ENCODE measurements around the gene AKAP8L.

The AKAP8L gene

DNA sequence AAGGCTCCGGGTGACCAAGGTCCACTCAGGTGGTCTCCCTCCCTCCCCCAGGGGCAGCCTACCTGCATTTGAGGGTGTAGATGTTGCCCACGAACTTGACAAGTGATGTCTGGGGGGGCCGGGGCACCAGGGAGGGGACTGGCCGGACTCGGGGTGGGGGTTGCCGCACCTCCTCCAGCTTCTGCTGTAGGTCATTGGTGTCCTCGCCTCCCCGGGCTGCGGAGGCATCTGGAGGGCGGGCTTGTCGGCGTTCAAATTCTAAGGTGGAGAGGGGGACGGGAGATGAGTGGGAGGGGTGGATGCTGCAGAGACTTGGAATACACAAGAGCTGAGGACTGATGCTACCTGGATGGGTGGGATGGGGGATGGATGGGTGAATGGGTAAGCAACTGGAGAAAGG, 5.3 kb upstream of the AKAP8L start:
- Histone ChIP-seq H3K4me3 (replicated peaks; ENCODE audit: low read depth, low read length) (no peak overlapping the region), H3K36me3 (ENCODE audit: control insufficient read depth, insufficient read depth, low read length) (peaks cover 45% of the 10 kb centered on the region), H3K27me3 (replicated peaks; ENCODE audit: control insufficient read depth, insufficient read depth, low read length) (no peaks in the 10 kb centered on the region)
- DNase-seq (ENCODE audit: extremely low read depth, insufficient read length): no peak
- TF ChIP-seq, protein P1, sequence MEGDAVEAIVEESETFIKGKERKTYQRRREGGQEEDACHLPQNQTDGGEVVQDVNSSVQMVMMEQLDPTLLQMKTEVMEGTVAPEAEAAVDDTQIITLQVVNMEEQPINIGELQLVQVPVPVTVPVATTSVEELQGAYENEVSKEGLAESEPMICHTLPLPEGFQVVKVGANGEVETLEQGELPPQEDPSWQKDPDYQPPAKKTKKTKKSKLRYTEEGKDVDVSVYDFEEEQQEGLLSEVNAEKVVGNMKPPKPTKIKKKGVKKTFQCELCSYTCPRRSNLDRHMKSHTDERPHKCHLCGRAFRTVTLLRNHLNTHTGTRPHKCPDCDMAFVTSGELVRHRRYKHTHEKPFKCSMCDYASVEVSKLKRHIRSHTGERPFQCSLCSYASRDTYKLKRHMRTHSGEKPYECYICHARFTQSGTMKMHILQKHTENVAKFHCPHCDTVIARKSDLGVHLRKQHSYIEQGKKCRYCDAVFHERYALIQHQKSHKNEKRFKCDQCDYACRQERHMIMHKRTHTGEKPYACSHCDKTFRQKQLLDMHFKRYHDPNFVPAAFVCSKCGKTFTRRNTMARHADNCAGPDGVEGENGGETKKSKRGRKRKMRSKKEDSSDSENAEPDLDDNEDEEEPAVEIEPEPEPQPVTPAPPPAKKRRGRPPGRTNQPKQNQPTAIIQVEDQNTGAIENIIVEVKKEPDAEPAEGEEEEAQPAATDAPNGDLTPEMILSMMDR (IDR thresholded peaks at IDR 0.05; ENCODE audit: insufficient read depth, low read length, poor library complexity, severe bottlenecking): no peak

DNA sequence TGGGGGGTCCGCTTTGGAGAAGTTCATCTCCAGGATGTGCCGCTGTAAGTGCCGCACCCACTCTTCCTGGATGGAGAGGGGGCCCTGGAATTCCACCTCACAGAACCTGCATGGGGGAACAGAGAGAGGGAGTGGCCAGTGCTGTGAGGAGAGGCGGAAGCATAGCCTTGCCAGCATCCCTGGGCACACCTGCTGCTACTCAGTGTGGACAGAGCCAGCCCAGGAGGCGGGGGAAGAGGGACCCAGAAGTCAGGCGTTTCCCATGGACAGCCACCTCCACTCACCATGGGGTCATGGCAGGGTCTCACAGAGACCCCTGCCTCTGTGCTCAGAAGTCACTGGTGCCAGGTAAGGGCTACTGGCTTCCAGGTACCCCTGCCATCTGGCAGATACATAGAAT, 4.3 kb upstream of the AKAP8L start:
- no peak for DNase-seq (ENCODE audit: extremely low read depth, insufficient read length)
- Histone ChIP-seq H3K4me3 (replicated peaks; ENCODE audit: low read depth, low read length) (no peak overlapping the region), H3K27me3 (replicated peaks; ENCODE audit: control insufficient read depth, insufficient read depth, low read length) (no peaks in the 10 kb centered on the region), H3K36me3 (ENCODE audit: control insufficient read depth, insufficient read depth, low read length) (peaks cover 43% of the 10 kb centered on the region)
- TF ChIP-seq, protein P1 (IDR thresholded peaks at IDR 0.05; ENCODE audit: insufficient read depth, low read length, poor library complexity, severe bottlenecking): no peak

DNA sequence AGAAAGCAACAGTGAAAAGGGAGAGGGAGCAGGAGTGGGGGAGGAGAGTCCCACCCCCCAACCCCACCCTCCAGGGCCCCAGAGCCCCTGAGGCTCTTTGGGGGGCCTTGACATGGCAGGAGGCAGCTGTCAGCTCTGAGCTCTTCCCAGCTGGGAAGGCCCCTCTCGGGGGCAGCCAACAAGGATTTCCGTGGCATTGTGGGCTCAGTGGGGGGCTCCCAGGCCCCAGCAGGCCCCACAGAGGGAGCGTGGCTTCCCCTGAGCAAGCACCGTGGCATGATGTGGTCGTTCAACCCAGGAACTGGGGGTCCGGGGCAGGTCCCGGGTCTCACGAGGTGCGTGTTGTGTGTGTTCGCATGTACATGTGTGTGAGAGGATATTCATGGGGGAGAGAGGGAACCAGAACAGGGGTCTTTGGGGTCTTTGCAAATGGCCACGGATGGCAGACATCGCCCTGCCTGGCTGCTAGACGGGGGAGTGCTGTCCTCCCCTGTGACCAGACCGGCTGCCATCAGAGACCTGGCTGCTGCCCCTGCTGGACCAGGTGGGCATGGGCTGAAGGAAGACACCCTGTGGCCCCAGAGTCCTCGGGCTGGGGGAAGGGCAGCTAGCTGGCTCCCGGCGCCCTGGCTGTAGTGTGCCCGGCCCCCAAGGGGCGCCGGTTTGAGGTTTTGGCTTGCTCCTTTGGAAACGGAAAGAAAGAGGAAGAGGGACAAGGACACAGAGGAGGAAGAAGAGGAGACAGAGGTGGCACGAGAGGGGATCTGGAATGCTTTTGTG, 3.7 kb upstream of the AKAP8L start:
- Histone ChIP-seq H3K27me3 (replicated peaks; ENCODE audit: control insufficient read depth, insufficient read depth, low read length) (no peaks in the 10 kb centered on the region), H3K36me3 (ENCODE audit: control insufficient read depth, insufficient read depth, low read length) (peaks cover 39% of the 10 kb centered on the region), H3K4me3 (replicated peaks; ENCODE audit: low read depth, low read length) (no peak overlapping the region)
- TF ChIP-seq, protein P1 (IDR thresholded peaks at IDR 0.05; ENCODE audit: insufficient read depth, low read length, poor library complexity, severe bottlenecking): no peak
- DNase-seq (ENCODE audit: extremely low read depth, insufficient read length): no peak

GRCh38 chr19:15421721-15422260, 3.0 kb upstream of the AKAP8L start:
- Histone ChIP-seq H3K36me3 (ENCODE audit: control insufficient read depth, insufficient read depth, low read length) (peaks cover 33% of the 10 kb centered on the region), H3K4me3 (replicated peaks; ENCODE audit: low read depth, low read length) (no peak overlapping the region), H3K27me3 (replicated peaks; ENCODE audit: control insufficient read depth, insufficient read depth, low read length) (no peaks in the 10 kb centered on the region)
- TF ChIP-seq, protein P1 (IDR thresholded peaks at IDR 0.05; ENCODE audit: insufficient read depth, low read length, poor library complexity, severe bottlenecking): no peak
- DNase-seq (ENCODE audit: extremely low read depth, insufficient read length): no peak

GRCh38 chr19:15421136-15421695, 2.4 kb upstream of the AKAP8L start:
- TF ChIP-seq, protein P1 (IDR thresholded peaks at IDR 0.05; ENCODE audit: insufficient read depth, low read length, poor library complexity, severe bottlenecking): no peak
- Histone ChIP-seq H3K27me3 (replicated peaks; ENCODE audit: control insufficient read depth, insufficient read depth, low read length) (no peaks in the 10 kb centered on the region), H3K36me3 (ENCODE audit: control insufficient read depth, insufficient read depth, low read length) (peaks cover 28% of the 10 kb centered on the region), H3K4me3 (replicated peaks; ENCODE audit: low read depth, low read length) (no peak overlapping the region)
- no peak for DNase-seq (ENCODE audit: extremely low read depth, insufficient read length)

Measured in GM06990 (cell line).